Astrocyte (in vitro differentiated cells and primary cell): ENCODE measurements around the gene STAT3. TPM values are rescaled to one million over a fixed set of nuclear protein-coding genes. Genes with fewer than 3 reads are reported as not detected.

Source experiments
- DNase-seq: peaks from one replicate; pipeline ENCODE4 v3.0.0-alpha.2; 2010; ENCODE audit warnings: low read depth
- FAIRE-seq: peaks from 2 replicates; lab custom pipeline; 2011; peaks lifted over from hg19 to GRCh38; lab: Jason Lieb, UNC
- H2AFZ ChIP-seq: 2 replicates; pipeline ENCODE4 v1.6.0; 2012; ENCODE audit warnings: low read depth, low read length, inconsistent platforms
- H3K27ac ChIP-seq: 2 replicates; pipeline ENCODE4 v1.5.1; 2011; ENCODE audit warnings: low read depth, low read length, inconsistent platforms
- H3K27me3 ChIP-seq: 2 replicates; pipeline ENCODE4 v1.6.0; 2011; ENCODE audit warnings: low read length, inconsistent platforms; ENCODE audit not compliant: insufficient read depth
- H3K36me3 ChIP-seq: 2 replicates; pipeline ENCODE4 v1.5.1; 2011; ENCODE audit warnings: low read length, inconsistent platforms; ENCODE audit not compliant: insufficient read depth
- H3K4me1 ChIP-seq: 2 replicates; pipeline ENCODE4 v1.5.1; 2011; ENCODE audit warnings: low read length, inconsistent platforms; ENCODE audit not compliant: insufficient read depth
- H3K4me2 ChIP-seq: 2 replicates; pipeline ENCODE4 v1.6.0; 2012; ENCODE audit warnings: low read length, inconsistent platforms
- H3K4me3 ChIP-seq: 2 replicates; pipeline ENCODE4 v1.5.1; 2011; ENCODE audit warnings: low read depth, mild to moderate bottlenecking, low read length, inconsistent platforms; ENCODE audit not compliant: insufficient read depth
- H3K79me2 ChIP-seq: 2 replicates; pipeline ENCODE4 v1.6.0; 2012; ENCODE audit warnings: mild to moderate bottlenecking, low read length, inconsistent platforms; ENCODE audit not compliant: insufficient read depth
- H3K9ac ChIP-seq: 2 replicates; pipeline ENCODE4 v1.6.0; 2012; ENCODE audit warnings: mild to moderate bottlenecking, low read length, inconsistent platforms
- H3K9me3 ChIP-seq: 2 replicates; pipeline ENCODE4 v1.5.1; 2012; ENCODE audit warnings: low read depth, mild to moderate bottlenecking, low read length, inconsistent platforms; ENCODE audit not compliant: insufficient read depth
- H4K20me1 ChIP-seq: 2 replicates; pipeline ENCODE4 v1.6.0; 2012; ENCODE audit warnings: low read length, inconsistent platforms; ENCODE audit not compliant: insufficient read depth
- H3K27ac Mint-ChIP-seq: one replicate; pipeline ENCODE4 v1.8.0; 2021; ENCODE audit warnings: mild to moderate bottlenecking, mixed read lengths; ENCODE audit not compliant: unreplicated experiment
- H3K27me3 Mint-ChIP-seq: one replicate; pipeline ENCODE4 v1.8.0; 2021; ENCODE audit warnings: low read depth, mixed read lengths; ENCODE audit not compliant: unreplicated experiment
- H3K36me3 Mint-ChIP-seq: one replicate; pipeline ENCODE4 v1.8.0; 2021; ENCODE audit warnings: low read depth, mixed read lengths; ENCODE audit not compliant: unreplicated experiment
- H3K4me1 Mint-ChIP-seq: one replicate; pipeline ENCODE4 v1.8.0; 2021; ENCODE audit warnings: low read depth, mixed read lengths; ENCODE audit not compliant: unreplicated experiment
- H3K4me3 Mint-ChIP-seq: one replicate; pipeline ENCODE4 v1.8.0; 2021; ENCODE audit warnings: mild to moderate bottlenecking, moderate library complexity, mixed read lengths; ENCODE audit not compliant: unreplicated experiment
- H3K9me3 Mint-ChIP-seq: one replicate; pipeline ENCODE4 v1.8.0; 2021; ENCODE audit warnings: mild to moderate bottlenecking, mixed read lengths; ENCODE audit not compliant: unreplicated experiment
- CTCF ChIP-seq: IDR thresholded peaks from 2 replicates; pipeline ENCODE4 v1.5.1; 2011; ENCODE audit warnings: low read depth, mild to moderate bottlenecking, inconsistent platforms, low read length, moderate library complexity; ENCODE audit not compliant: insufficient read depth
- EZH2 ChIP-seq: IDR thresholded peaks from 2 replicates; pipeline ENCODE4 v1.6.1; 2012; ENCODE audit warnings: mild to moderate bottlenecking, low read length, inconsistent platforms; ENCODE audit not compliant: insufficient read depth
- total RNA-seq: library from RNA; stranded (reverse); gene quantifications from 2 replicates; pipeline ENCODE4 v1.2.1, GENCODE V29; 2021

Gene STAT3
- total RNA-seq, 1 donor from 2014 or later: 145 TPM

- H3K4me1 Mint-ChIP-seq: peaks cover 23% of the 10 kb centered on the region
- H3K9ac ChIP-seq: peak within 1 kb of the TSS; percentile 98
- H3K27ac ChIP-seq: peak within 1 kb of the TSS; percentile 91
- H4K20me1 ChIP-seq: peaks cover 40% of the 10 kb centered on the region
- H3K4me1 ChIP-seq: peaks cover 23% of the 10 kb centered on the region
- peak within 1 kb of the TSS; percentile 99 for H3K4me3 Mint-ChIP-seq
- peaks cover 13% of the 10 kb centered on the region for H3K36me3 Mint-ChIP-seq
- no peaks in the 10 kb centered on the region for H3K36me3 ChIP-seq
- H3K9me3 ChIP-seq: no peaks in the 10 kb centered on the region
- peaks cover 50% of the 10 kb centered on the region for H3K79me2 ChIP-seq
- H3K4me2 ChIP-seq: peak within 1 kb of the TSS; percentile 95
- H3K27me3 ChIP-seq: no peaks in the 10 kb centered on the region
- peak within 1 kb of the TSS; percentile 23 for H2AFZ ChIP-seq
- DNase-seq: peak; percentile 95
- peaks cover 2% of the 10 kb centered on the region for H3K9me3 Mint-ChIP-seq
- H3K4me3 ChIP-seq: peak within 1 kb of the TSS; percentile 96
- FAIRE-seq: no peak
- no peaks in the 10 kb centered on the region for H3K27me3 Mint-ChIP-seq
- no peak for TF ChIP-seq CTCF
- no peak for TF ChIP-seq EZH2
- peak within 1 kb of the TSS; percentile 87 for H3K27ac Mint-ChIP-seq
Measured at GRCh38 chr17:42422958-42423712, 34.9 kb upstream of the STAT3 start, which contains the start of gene CAVIN1. TSS of gene CAVIN1 (minus strand) at chr17:42423256. CDS start at chr17:42423097, 159 bp downstream.

- H3K4me3 Mint-ChIP-seq: peak overlapping the region; percentile 99
- no peaks in the 10 kb centered on the region for H3K36me3 ChIP-seq
- TF ChIP-seq EZH2: no peak
- TF ChIP-seq CTCF: no peak
- H3K27ac Mint-ChIP-seq: peak overlapping the region; percentile 87
- peak overlapping the region; percentile 91 for H3K27ac ChIP-seq
- peaks cover 56% of the 10 kb centered on the region for H3K79me2 ChIP-seq
- H2AFZ ChIP-seq: peak overlapping the region; percentile 15
- H3K36me3 Mint-ChIP-seq: peaks cover 13% of the 10 kb centered on the region
- H3K9me3 Mint-ChIP-seq: peaks cover 2% of the 10 kb centered on the region
- H3K9me3 ChIP-seq: no peaks in the 10 kb centered on the region
- no peaks in the 10 kb centered on the region for H3K27me3 Mint-ChIP-seq
- H3K9ac ChIP-seq: peak overlapping the region; percentile 98
- no peak for DNase-seq
- H3K4me1 ChIP-seq: peaks cover 21% of the 10 kb centered on the region
- H4K20me1 ChIP-seq: peaks cover 46% of the 10 kb centered on the region
- peaks cover 27% of the 10 kb centered on the region for H3K4me1 Mint-ChIP-seq
- no peaks in the 10 kb centered on the region for H3K27me3 ChIP-seq
- peak overlapping the region; percentile 95 for H3K4me2 ChIP-seq
- peak overlapping the region; percentile 96 for H3K4me3 ChIP-seq
- FAIRE-seq: no peak
Measured at GRCh38 chr17:42422412-42422957, 34.2 kb upstream of the STAT3 start.
